ENCODE measurements around the gene ZNF576.
"Not testable (repeated sequence)": the region's sequence is repeated elsewhere in the genome, so short reads cannot be mapped to it uniquely, and the experiment has no call there.

The ZNF576 gene

DNA sequence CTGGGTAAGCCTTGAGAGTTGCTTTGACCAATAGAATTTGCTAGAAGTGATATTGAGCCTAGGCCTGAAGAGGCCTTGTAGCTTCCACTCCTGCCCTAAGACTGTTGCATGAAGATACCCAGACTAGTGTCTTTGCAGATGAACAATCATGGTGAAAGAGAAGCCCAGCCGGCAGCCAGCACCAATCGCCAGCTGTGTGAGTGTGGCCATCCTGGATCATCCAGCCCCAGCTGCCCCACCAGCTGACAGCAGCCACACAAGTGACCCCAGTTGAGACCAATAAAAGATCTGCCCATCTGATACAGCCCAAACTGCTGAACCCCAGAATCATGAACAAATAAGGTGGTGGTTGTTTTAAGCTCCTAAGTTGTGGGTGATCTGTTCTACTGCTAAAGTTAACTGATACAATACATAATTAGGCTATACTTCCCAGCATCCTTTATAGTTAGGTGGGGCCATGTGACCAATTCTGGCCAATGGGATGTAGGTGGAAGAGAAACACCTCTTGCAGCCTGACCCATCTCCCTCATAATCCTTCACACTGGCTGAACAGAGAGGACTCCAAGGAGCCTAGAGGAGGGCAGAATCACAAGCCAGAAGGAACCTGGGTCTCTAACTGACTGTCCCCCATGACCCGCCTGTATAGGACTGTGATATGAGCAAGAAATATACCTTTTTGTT, 32.4 kb downstream of the ZNF576 start:
- DNase-seq = no peak

DNA sequence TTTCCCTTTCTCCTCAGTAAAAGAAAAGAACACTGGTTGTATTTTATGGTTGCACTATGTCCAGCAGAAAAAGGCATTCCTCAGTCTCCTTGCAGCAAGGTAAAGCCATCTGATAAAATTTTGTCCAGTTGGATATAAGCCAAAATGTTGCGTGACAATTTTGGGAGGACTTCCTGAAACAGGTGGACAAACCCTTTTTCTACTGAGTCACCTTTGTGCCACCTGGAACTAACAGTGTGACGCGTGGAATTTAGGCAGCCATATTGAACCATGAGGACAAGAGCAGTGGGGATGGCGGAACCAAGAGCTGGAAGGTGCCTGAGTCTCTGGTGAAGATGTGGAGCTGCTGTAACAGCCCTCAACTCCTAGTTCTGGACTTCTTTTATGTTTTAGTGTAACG, 35.1 kb downstream of the ZNF576 start:
- DNase-seq = no peak

DNA sequence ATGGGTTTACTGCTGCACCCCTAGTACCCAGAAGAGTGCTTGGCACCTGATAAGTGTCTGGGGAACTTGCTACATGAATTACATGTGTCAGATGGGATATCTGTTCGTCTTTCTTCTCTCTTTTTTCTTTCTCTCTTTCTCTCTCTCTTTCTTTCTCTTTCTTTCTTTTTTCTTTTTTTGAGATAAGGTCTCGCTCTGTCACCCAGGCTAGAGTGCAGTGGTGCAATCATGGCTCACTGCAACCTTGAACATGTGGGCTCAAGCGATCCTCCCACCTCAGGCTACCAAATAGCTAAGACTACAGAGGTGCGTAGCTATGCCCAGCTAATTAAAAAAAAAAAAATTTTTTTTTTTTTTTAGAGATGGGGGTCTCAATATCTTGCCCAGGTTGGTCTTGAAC, 37.1 kb downstream of the ZNF576 start:
- no peak for DNase-seq

DNA sequence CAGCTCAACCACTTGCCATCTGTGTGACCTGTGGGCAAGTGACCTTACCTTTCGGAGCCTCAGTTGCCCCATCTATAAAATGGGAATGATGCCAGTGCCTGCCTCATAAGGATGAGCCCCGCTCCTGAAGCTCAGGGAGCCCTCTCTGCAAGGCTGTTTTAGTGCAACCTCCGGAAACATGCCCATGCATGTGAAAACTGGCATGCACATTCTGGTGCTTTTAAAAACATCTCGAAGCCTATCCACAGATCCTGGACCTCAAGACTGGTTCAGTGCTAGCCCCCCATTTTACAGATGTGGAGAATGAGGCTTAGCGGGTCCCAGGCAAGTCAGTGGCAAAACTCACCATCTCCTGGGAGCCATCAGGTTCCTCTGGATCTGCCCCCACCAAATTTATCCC, 37.7 kb downstream of the ZNF576 start:
- no peak for DNase-seq

DNA sequence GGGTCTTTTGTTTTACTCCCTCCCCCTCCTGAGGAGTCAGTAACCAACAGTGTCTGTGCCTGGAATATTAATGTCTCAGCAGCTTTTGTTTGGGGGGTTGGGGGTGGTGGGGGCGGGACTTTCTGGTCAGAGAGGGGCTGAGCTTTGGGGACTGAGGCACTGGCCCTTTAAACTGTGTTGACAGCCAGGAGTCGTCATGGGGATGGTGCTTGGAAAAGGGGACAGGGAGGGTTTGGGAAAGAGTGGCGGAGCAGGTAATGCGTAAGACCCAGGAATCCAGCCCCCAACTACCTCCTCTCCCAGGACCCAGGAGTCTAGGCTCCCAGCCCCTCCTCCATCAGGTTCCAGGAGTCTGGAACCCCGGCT, 38.1 kb downstream of the ZNF576 start:
- DNase-seq = no peak

DNA sequence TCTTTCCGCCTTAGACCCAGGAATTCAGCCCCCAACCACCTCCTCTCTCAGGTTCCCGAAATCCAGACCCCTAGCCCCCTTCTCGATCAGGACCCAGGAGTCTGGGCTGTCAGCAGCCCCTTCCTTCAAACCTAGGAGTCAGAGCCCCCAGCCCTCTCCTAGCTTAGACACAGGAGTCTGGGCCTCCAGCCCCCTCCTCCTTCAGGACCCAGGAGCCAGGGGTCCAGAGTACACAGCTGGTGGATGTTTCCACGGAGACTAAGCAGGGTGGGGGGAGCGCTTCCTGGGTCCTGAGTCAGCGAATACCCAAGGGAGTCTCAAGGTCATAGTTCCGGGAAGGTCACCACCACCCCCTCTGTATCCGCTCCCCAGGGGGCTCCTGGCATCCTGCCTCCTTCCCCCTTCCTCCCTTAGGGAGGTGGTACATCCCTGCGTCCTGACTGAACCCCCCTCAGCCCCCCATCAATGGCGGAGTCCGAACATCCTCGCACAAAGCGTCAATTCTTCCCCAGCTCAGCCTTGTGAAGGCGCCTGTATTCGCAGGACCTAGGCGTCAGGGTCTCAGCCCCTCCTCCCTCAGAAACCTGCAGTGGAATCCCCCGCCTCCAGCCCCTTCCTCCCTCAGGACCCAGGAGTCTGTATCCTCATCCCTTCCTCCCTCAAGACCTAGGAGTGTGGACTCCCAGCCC, 38.6 kb downstream of the ZNF576 start:
- no peak for DNase-seq

DNA sequence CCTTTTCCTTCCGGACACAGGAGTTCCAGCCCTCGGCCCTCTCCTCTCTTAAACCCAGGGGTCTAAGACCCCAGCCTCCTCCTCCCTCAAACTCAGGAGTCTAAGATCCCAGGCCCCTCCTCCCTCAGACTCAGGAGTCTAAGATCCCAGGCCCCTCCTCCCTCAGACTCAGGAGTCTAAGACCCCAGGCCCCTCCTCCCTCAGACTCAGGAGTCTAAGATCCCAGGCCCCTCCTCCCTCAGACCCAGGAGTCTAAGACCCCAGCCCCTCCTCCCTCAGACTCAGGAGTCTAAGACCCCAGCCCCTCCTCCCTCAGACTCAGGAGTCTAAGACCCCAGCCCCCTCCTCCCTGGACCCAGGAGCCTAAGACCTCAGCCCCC, 39.2 kb downstream of the ZNF576 start:
- not testable (repeated sequence) for DNase-seq

DNA sequence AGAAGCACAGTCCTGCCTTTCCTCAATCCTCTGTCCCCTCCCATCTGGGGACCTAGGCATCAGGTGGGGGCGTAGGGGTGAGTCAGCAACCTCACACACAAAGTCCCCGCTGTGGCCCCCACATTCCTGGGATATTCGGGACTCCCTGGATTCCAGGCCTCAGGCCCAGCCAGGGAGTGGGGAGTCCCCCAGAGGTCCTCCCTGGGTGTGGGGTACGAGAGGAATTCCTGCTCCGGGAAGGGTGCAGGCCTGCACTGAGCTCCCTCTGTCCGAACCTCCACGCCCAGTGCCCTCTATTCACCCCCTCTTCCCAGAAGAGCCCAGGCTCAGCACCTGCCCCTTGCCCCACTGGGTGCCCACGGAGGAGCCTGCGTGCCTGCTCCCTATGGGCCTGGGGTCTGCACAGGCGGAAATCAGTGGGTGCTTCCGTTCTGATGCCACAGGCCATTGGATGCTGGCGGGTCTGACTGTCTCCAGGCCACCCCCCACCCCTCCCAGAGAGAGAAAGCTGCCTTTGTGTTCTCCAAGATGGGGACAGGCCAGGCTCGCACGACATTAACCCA, 39.8 kb downstream of the ZNF576 start:
- DNase-seq = no peak

DNA sequence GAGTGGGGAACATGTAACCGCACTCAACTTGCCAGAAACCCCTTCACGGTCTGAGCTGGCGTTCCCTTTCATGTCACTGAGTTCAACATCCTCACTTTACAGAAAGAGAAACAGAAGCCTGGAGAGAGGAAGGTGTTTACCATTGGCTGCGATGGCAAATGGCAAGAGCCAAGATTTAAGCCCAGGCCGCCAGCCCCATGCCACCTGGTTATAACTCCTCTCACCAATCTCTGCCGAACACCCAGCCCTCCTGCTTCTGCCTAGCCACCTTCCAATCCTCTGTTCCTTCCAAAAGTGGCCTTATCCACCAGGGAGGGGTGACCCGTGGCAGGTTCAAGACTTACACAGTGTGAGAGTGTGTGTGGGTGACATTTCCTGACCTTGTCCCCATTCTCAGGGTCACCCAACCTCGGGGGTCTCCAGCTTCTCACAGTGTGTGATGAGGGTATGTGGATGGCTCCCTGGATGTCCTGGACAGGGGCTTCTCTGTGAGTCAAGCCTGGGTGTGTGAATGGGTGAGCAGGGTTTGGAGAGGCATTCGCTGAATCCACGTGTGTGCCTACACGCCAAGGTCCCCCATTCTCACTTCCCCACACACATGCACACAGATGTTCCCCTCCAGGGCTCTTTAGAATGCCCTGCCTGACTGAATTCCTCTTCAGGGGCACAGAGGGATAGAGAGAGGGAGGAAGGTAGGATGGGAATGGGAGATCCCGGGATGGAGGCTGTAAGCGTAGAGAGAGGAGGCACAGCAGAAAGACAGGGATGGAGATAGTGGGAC, 42.0 kb downstream of the ZNF576 start:
- DNase-seq = no peak

DNA sequence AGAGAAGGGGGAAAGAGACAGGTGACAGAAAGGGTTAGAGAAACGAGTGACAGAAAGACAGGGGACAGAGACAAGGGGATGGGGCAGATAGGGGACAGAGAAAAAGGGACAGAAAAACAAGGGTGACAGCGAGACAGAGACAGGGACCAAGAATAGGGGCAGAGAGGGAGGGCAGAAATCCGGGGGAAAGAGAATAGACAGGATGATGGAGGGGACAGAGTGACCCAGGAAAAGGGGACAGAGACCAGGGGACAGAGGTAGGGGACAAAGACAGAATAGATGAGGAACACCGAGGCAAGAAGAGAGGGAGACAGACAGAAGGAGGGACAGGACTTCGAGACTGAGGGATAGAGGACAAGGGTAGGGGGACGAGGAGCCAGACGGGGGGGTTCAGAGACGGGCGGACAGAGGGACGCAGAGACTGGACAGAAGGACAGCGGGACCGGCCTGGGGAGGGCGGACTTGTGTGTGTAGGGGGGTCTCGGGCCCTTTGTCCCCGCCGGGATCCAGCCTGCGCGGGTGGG, 42.7 kb downstream of the ZNF576 start:
- DNase-seq = no peak

DNA sequence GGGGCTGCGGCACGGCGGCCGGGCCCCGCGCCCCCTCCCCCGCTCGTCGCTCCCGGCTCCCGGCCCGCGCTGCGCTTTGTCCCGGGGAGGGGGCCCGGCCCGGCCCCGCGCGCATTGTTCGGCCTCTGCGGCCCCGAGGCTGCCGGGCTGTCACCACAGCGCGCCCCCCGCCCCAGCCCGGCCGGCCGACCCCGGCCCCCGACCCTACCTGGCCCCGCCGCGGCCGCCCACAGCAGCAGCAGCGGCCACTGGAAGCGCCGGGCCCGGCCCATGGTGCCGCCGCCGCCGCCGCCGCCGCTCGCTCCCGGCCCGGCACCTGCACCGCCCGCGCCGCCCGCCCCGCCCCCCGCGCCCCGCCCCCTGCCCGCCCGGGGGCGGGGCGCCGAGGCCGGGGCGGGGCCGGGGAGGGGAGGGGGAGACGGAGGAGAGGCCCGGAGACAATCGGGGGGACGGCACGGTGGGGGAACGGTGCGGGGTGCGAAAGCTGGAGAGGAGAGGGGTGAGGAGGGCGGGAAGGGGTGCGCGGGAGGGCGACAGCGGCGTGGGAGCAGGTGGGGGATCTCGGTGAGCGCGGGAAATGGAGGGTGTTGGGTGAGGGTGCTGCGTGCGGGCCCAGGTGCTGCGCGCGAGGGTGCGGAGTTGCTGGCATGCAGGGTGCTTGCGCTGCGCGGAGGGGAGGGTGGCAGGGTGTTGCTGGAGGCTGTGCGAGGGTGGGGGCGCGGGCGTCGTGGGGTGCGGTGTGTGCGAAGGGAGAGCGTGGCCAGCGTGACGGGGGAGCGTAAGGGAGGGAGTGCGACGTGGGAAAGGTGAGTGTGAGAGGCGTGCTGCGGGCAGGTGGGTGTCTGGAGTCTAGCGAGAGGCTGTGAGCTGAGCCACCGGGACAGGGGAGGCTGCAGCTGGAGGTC, 43.4 kb downstream of the ZNF576 start, which contains the start of gene CADM4:
Gene CADM4 (minus strand): TSS at position 332 of the 905 bp plus-strand sequence. CDS start 60 bp downstream, at position 272.
- no peak for DNase-seq

DNA sequence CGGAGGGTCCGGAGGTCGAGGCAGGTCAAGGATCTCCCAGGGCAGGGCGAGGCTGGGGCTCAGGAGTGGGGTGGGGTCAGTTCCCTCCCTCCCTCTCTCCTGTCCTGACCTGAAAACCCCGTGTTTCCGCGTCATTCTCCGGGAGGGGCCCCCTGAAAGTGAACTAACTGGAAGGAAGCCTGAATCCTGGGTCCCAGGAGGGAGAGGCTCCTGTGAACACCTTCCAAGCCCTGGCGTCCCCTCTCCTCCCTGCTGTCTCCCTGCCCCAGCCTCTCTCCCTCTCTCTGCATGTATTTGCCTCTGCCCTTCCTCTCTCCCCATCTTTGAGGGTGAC, 44.0 kb downstream of the ZNF576 start:
- no peak for DNase-seq

DNA sequence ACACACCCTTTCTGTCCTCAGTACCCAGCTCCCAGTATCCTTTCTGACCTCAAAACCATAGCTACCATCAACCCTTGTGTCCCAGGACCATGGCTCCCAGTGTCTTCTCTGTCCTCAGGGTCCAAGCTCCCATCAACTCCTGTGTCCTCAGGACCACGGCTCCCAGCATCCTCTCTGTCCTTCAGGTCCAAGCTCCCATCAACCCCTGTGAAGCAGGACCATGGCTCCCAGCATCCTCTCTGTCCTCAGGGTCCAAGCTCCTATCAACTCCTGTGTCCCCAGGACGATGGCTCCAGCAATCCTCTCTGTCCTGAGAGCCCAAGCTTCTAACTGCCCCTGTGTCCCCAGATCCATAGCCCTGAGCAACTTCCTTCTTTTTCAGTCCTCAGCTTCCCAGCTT, 44.9 kb downstream of the ZNF576 start:
- no peak for DNase-seq

DNA sequence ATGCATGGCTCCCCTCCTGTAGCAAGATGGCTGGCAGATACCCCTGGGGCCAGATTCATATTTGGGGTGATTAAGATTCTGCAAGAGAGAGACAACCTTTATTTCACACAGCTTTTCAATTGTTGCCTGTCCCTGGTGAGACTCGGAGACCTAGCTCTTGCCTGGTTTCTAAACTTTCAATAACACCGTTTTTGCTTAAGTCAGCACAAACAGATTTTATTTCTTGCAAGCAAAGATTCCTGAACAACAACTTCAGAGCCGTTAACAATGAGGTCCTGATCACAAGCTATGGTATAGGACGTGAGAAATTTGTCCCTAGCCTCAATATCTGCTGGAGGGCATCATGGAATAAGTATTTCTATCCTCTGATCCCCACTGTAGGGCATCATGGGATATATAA, 46.1 kb downstream of the ZNF576 start:
- DNase-seq = no peak

DNA sequence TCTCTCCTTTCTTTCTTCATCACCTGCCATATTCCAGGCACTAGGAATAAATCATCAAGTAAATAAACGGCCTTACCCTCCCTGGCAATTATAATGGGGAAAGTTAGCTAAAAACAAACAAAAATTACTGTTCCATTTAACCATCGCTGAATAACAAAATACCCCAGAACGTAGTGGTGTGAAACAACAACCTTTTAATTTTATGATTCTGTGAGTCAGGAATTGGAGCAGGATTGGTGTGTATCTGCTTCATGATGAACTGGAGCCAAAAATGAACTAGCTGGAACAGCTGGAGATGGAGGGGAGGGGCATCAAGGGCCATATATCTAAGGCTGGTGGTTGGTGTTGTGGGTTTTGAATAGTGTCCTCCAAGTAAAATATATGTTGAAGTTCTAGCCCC, 46.9 kb downstream of the ZNF576 start:
- DNase-seq = no peak

DNA sequence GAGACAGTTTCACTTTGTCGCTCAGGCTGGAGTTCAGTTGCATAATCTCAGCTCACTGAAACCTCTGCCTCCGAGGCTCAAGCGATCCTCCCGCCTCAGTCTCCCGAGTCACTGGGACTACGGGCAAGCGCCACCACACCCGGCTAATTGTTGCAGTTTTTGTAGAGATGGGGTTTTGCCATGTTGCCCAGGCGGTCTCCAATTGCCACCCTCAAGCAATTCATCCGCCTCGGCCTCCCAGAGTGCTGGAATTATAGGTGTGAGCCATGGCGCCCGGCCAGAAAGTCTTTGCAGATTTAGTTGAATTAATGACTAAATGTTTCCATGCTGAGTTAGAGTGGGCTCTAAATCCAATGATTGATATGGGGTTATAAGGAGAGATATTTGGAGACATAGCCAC, 47.8 kb downstream of the ZNF576 start:
- DNase-seq = no peak

DNA sequence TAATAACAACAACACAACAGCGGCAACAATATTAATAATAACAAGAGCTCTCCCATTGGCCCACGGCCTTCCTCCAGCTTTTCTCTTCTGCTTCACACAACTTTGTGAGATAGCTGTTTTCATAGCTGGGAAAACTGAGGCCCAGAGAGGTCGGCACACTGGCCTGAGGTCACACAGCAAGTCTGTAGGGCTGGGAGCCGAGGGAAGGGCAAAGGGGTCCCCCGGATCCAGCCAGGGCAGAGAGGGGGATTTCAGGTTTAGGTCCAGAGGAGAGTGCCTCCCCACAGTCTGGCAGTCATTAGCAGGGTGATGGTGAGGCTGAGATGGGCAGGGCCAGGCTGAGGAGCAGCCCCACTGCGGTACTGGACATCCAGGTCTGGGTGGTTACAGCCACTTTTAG, 52.2 kb downstream of the ZNF576 start:
- DNase-seq = no peak

DNA sequence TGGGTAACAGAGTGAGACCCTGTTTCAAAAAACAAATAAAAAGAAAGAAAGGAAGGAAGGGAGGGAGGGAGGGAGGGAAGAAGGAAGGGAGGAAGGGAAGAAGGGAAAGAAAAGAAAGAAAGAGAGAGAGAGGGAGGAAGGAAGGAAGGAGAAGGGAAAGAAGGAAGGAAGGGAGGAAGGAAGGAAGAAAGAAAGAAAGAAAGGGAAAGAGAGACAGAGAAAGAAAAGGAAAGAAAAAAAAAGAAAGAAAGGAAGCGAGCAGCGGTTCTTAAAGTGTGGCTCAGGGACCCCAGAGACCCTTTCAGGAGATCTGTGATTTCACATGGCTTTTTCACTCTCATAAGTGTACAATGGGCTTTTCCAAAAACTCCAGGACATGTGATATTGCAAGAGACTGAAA, 53.1 kb downstream of the ZNF576 start:
- no peak for DNase-seq

DNA sequence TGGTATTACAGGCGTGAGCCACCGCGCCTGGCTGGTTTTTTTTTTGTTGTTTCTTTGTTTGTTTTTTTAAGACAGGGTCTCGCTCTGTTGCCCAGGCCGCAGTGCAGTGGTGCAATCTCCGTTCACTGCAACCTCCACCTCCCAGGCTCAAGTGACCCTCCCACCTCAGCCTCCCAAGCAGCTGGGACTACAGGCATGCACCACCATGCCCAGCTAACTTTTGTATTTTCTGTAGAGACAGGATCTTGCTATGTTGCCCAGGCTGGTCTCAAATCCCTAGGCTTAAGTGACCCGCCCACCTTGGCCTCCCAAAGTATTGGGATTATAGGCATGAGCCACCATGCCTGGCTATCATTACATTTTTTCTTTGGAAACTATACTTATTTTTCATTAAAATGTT, 53.9 kb downstream of the ZNF576 start:
- not testable (repeated sequence) for DNase-seq
